Measurements from ENCODE around the gene BORCS5. TPM values are rescaled to one million over a fixed set of nuclear protein-coding genes. Genes with fewer than 3 reads are reported as not detected.

Gene BORCS5
- total and polyA plus RNA-seq, 2 of the 8 experiments (the other 6 are each of a cell fraction or from before 2014, with no cell fraction given) = 8.3 to 17.4 TPM

- no peak for TF ChIP-seq USF2 (IDR thresholded peaks at IDR 0.05; ENCODE audit: low read length)
- TF ChIP-seq CTCF (IDR thresholded peaks at IDR 0.05; ENCODE audit: control extremely low read depth in 1 of 3, insufficient read depth in 1 of 3, low read depth in 1 of 3, low read length in 3 of 3) = no peak
- no peak for TF ChIP-seq CHD1 (IDR thresholded peaks at IDR 0.05; ENCODE audit: low read depth, low read length)
Measured at GRCh38 chr12:12447236-12447635, 90.4 kb downstream of the BORCS5 start (continued).
